ENCODE results near the gene ANKRD6.

- TF ChIP-seq POLR2AphosphoS5 (IDR thresholded peaks at IDR 0.05; ENCODE audit: borderline replicate concordance, low read depth, low read length) (no peak), EZH2 (IDR thresholded peaks at IDR 0.05) (no peak)
Observed at GRCh38 chr6:89495961-89496535, 63.1 kb downstream of the ANKRD6 start.
